Natural killer cell (primary cell): Measurements from ENCODE around the gene GUCY1A2. TPM values are rescaled to one million over a fixed set of nuclear protein-coding genes. Genes with fewer than 3 reads are reported as not detected.

Experiments
- ATAC-seq, 3 donors: fragments of 150-1000 bp in 2 of 3; fragments of 200-7000 bp in 1 of 3; cut with Tn5 transposase; 1 replicate in 1 of 3; 2 replicates in 2 of 3; pipeline ENCODE4 v1.10.0; 2021; ENCODE audit warnings: mild to moderate bottlenecking in 2 of 3, moderate library complexity in 2 of 3
- DNase-seq, 2 donors: peaks; one replicate each; pipeline versions ENCODE4 v3.0.0 to v3.0.0-alpha.2; 2013 to 2021; ENCODE audit warnings: mixed read lengths in 1 of 2
- H3K27ac ChIP-seq: one replicate; pipeline ENCODE4 v1.5.1; 2013; ENCODE audit warnings: mild to moderate bottlenecking, low read length
- H3K27me3 ChIP-seq: one replicate; pipeline ENCODE4 v1.6.1; 2013; ENCODE audit warnings: low read length; ENCODE audit not compliant: control insufficient read depth, insufficient read depth
- H3K36me3 ChIP-seq: one replicate; pipeline ENCODE4 v1.6.1; 2013; ENCODE audit warnings: low read length; ENCODE audit not compliant: control insufficient read depth, insufficient read depth
- H3K4me1 ChIP-seq: one replicate; pipeline ENCODE4 v1.6.1; 2013; ENCODE audit warnings: low read length; ENCODE audit not compliant: control insufficient read depth, insufficient read depth
- H3K4me3 ChIP-seq: one replicate; pipeline ENCODE4 v1.5.1; 2013; ENCODE audit warnings: low read length
- H3K9me3 ChIP-seq: one replicate; pipeline ENCODE4 v1.6.1; 2013; ENCODE audit warnings: low read length; ENCODE audit not compliant: control insufficient read depth, insufficient read depth
- H3K27ac Mint-ChIP-seq, 2 donors: one replicate each; pipeline ENCODE4 v1.8.0; 2022; ENCODE audit warnings: mild to moderate bottlenecking in 2 of 2, mixed read lengths in 2 of 2, moderate library complexity in 1 of 2
- H3K27me3 Mint-ChIP-seq, 2 donors: one replicate each; pipeline ENCODE4 v1.8.0; 2022; ENCODE audit warnings: low read depth in 2 of 2, mixed read lengths in 2 of 2
- H3K36me3 Mint-ChIP-seq: one replicate; pipeline ENCODE4 v1.8.0; 2022; ENCODE audit warnings: mixed read lengths
- H3K4me1 Mint-ChIP-seq, 2 donors: one replicate each; pipeline ENCODE4 v1.8.0; 2022; ENCODE audit warnings: mixed read lengths in 2 of 2
- H3K4me3 Mint-ChIP-seq: one replicate; pipeline ENCODE4 v1.8.0; 2022; ENCODE audit warnings: mild to moderate bottlenecking, moderate library complexity, mixed read lengths
- H3K9me3 Mint-ChIP-seq, 2 donors: one replicate each; pipeline ENCODE4 v1.8.0; 2022; ENCODE audit warnings: mixed read lengths in 2 of 2
- WGBS: methylation state at CpG from one replicate; pipeline ENCODE4 v1.1.7; 2013; ENCODE audit warnings: missing lambda C conversion rate; ENCODE audit not compliant: insufficient coverage; 5-methylcytosine and 5-hydroxymethylcytosine counted together
- intact Hi-C: fragments of 100-400 bp; cut with micrococcal nuclease; formaldehyde crosslinking; loops from one replicate; pipeline ENCODE4 v1.14.2; 2022
- total RNA-seq, 4 donors: library from RNA; stranded (reverse); fragments of 120-200 nt in 1 of 4; gene quantifications; one replicate each; pipeline versions ENCODE4 v1.2.3 to v1.2.4, GENCODE V29; 2013 to 2022
- TF ChIP-seq, protein P1 (sequence below): fragments of 200-600 bp; IDR thresholded peaks from one replicate; pipeline ENCODE4 v1.8.0; 2022; ENCODE audit warnings: antibody characterized with exemption

GUCY1A2 gene
- total RNA-seq, 3 donors from 2014 or later (not counting 1 experiment from before 2014, with no cell fraction given): 0.15 TPM; not detected in 2

- TF ChIP-seq, protein P1, sequence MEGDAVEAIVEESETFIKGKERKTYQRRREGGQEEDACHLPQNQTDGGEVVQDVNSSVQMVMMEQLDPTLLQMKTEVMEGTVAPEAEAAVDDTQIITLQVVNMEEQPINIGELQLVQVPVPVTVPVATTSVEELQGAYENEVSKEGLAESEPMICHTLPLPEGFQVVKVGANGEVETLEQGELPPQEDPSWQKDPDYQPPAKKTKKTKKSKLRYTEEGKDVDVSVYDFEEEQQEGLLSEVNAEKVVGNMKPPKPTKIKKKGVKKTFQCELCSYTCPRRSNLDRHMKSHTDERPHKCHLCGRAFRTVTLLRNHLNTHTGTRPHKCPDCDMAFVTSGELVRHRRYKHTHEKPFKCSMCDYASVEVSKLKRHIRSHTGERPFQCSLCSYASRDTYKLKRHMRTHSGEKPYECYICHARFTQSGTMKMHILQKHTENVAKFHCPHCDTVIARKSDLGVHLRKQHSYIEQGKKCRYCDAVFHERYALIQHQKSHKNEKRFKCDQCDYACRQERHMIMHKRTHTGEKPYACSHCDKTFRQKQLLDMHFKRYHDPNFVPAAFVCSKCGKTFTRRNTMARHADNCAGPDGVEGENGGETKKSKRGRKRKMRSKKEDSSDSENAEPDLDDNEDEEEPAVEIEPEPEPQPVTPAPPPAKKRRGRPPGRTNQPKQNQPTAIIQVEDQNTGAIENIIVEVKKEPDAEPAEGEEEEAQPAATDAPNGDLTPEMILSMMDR: no peak
- Histone ChIP-seq H3K4me3 (no peak overlapping the region), H3K4me1 (no peaks in the 10 kb centered on the region), H3K27ac (no peak overlapping the region), H3K27me3 (no peaks in the 10 kb centered on the region), H3K36me3 (no peaks in the 10 kb centered on the region), H3K9me3 (no peaks in the 10 kb centered on the region)
- Mint-ChIP-seq H3K27me3 (no peaks in the 10 kb centered on the region), H3K4me1 (no peaks in the 10 kb centered on the region), H3K36me3 (no peaks in the 10 kb centered on the region), H3K27ac (no peak overlapping the region), H3K4me3 (no peak overlapping the region), H3K9me3 (peaks cover 0 to 4% of the 10 kb centered on the region in 2 donors)
- no CpG with 5 or more reads among the region's 1 CpG for WGBS
- intact Hi-C loops: no loop called here
- DNase-seq (no peak), ATAC-seq (no peak)
Measured at GRCh38 chr11:106989078-106989455, 29.2 kb downstream of the GUCY1A2 start.

DNA sequence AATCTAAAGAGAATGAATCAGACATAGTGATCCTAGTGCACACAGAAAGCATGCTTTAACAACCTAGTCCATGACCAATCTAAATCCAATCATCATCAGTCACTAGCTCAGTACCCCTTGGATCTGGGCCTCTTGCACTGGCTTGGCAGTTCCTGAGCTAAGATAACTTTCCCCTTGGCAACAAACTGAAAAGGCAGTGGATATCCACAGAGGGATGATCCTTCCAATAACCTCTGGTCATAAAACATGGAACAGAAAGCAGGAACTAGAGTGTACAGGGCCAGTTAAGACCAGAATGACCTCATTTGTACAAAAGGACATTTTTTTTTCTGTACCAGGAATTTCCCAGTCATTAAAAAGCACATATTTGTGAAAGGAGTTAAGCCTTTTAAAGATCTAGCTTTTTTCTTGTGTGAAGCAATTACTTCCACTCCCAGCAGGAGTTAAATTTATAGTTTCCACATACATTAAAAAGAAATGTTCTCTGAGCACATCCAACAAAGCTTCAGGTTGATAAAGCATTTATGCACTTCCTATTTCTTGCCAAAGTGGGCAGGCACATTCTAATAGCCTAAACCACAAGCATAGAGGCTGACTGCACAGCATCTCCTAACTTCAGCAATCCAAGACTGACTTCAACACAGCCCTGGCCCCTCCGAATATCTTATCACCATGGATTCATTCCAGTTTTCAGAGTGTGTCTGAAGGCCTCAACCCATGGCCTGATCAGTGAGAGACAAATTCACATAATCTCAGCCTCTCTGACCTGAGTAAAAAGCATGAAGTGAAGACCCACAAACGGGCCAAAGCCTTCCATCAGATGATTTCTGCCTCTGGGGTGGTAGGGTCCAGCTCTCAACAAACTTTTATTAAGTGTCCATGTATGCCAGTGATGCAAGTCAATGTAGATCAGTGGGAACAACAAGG, 29.9 kb downstream of the GUCY1A2 start:
- H3K4me3 Mint-ChIP-seq: no peak overlapping the region
- no peak for ATAC-seq
- WGBS: 76% methylated on average over 2 of the region's 2 CpGs

GRCh38 chr11:106986673-106987072, 31.6 kb downstream of the GUCY1A2 start:
- Mint-ChIP-seq H3K4me3 (no peak overlapping the region), H3K9me3 (peaks cover 4 to 6% of the 10 kb centered on the region in 2 donors), H3K27me3 (no peaks in the 10 kb centered on the region), H3K4me1 (no peaks in the 10 kb centered on the region), H3K36me3 (no peaks in the 10 kb centered on the region), H3K27ac (no peak overlapping the region)
- ATAC-seq (no peak), DNase-seq (no peak)
- TF ChIP-seq, protein P1: no peak
- WGBS: 84% methylated on average over 2 of the region's 2 CpGs
- no peak overlapping the region for H3K4me3 ChIP-seq
- intact Hi-C loops: no loop called here
- H3K27ac ChIP-seq: no peak overlapping the region
- no peaks in the 10 kb centered on the region for H3K36me3 ChIP-seq
- no peaks in the 10 kb centered on the region for H3K27me3 ChIP-seq
- no peaks in the 10 kb centered on the region for H3K4me1 ChIP-seq
- no peaks in the 10 kb centered on the region for H3K9me3 ChIP-seq

More for the DNA sequence above, 29.9 kb downstream of the GUCY1A2 start:
- Histone ChIP-seq H3K9me3 (no peaks in the 10 kb centered on the region), H3K4me3 (no peak overlapping the region), H3K4me1 (no peaks in the 10 kb centered on the region), H3K27me3 (no peaks in the 10 kb centered on the region), H3K36me3 (no peaks in the 10 kb centered on the region), H3K27ac (no peak overlapping the region)
- Mint-ChIP-seq H3K36me3 (no peaks in the 10 kb centered on the region), H3K27ac (no peak overlapping the region), H3K27me3 (no peaks in the 10 kb centered on the region), H3K9me3 (peaks cover 2 to 4% of the 10 kb centered on the region in 2 donors), H3K4me1 (no peaks in the 10 kb centered on the region)
- no peak for DNase-seq
- intact Hi-C loops: no loop called here
- TF ChIP-seq, protein P1: no peak
